ENCODE data around the gene AKAP8. TPM values are rescaled to one million over a fixed set of nuclear protein-coding genes. Genes with fewer than 3 reads are reported as not detected.
"Not testable (repeated sequence)": the region's sequence is repeated elsewhere in the genome, so short reads cannot be mapped to it uniquely, and the experiment has no call there.

Gene AKAP8
- total RNA-seq, 2 donors from 2014 or later: 16.0 to 30.5 TPM

GRCh38 chr19:15357906-15358305 is 21.7 kb downstream of the AKAP8 start:
- intact Hi-C loops (cut with DNase I): no loop called here
- no peak for DNase-seq
- no peak for ATAC-seq

- ATAC-seq: peak in 1 of 2 donors; percentile 30
- DNase-seq: no peak
- intact Hi-C loops (cut with DNase I): no loop called here
Measured at GRCh38 chr19:15354566-15355296, 24.9 kb downstream of the AKAP8 start.

DNA sequence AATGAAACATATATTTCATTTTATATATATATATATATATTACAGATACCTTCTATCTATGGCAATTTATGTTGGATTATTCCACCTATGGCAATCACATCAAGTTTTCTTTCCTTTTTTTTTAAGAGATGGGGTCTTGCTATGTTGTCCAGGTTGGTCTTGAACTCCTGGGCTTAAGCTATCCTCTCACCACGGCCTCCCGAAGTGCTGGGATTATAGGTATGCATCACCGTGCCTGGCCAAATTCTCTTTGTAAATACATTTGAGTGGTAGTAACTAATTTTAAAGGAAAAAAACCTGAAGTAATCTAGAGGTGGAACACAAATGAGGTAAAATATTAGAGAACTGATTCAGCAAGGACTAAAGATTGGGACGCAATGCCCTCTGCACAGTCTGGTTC is 25.7 kb downstream of the AKAP8 start:
- intact Hi-C loops (cut with DNase I): no loop called here
- no peak for ATAC-seq
- DNase-seq: no peak

DNA sequence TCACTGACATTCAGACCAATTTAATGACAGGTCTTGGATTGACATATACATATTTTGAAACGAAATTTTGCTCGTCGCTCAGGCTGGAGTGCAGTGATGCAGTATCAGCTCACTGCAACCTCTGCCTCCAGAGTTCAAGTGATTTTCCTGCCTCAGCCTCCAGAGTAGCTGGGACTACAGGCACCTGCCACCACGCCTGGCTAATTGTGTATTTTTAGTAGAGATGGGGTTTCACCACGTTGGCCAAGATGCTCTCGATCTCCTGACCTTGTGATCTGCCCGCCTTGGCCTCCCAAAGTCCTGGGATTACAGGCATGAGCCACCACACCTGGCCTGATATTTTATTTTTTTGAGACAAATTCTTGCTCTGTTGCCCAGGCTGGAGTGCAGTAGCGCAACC is 27.1 kb downstream of the AKAP8 start:
- ATAC-seq; DNase-seq; intact Hi-C loops (cut with DNase I): not testable (repeated sequence)

DNA sequence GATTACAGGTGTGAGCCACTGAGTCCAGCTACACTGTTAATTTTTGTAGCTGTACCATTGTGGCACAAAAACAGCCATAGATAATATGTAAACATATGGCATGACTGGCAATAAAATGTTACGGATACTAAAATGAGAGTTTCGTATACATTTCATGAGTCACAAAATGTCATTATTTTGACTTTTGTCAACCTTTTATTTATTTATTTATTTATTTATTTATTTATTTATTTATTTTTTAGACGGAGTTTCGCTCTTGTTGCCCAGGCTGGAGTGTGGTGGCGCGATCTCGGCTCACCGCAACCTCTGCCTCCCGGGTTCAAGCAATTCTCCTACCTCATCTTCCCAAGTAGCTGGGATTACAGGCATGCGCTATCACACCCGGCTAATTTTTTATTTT is 38.3 kb downstream of the AKAP8 start:
- intact Hi-C loops (cut with DNase I); DNase-seq; ATAC-seq: not testable (repeated sequence)

- no peak for DNase-seq
- no peak for ATAC-seq
- intact Hi-C loops (cut with DNase I): no loop called here
Measured at GRCh38 chr19:15340086-15340485, 39.5 kb downstream of the AKAP8 start.

DNA sequence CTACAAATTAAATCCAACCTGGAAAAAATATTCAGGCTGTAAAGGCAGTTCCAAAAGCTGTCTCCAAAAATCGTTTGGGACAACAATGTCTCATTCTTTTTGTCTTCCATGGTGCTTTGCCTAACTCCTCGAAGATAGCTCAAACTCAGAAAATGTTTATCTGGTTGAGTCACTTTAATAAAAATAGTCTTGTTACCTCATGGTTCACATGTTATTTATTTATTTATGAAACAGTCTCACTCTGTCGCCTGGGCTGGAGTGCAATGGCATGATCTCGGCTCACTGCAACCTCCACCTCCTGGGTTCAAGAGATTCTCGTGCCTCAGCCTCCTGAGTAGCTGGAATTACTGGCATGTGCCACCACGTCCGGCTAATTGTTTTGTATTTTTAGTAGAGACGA is 42.4 kb downstream of the AKAP8 start:
- ATAC-seq (peak in 1 of 2 donors; percentile 47), DNase-seq (no peak)
- intact Hi-C loops (cut with DNase I): no loop called here

- ATAC-seq: peak in 1 of 2 donors; percentile 57
- DNase-seq; intact Hi-C loops (cut with DNase I): not testable (repeated sequence)
Measured at GRCh38 chr19:15335992-15336391, 43.6 kb downstream of the AKAP8 start.

GRCh38 chr19:15332311-15332996 is 47.1 kb downstream of the AKAP8 start, which contains the start of gene BRD4:
BRD4 (minus strand) TSS chr19:15332539; CDS start chr19:15273099, 59,440 bp downstream.
- peak; percentile 81 for DNase-seq
- peak; percentile 74 to 84 for ATAC-seq
- intact Hi-C loops (cut with DNase I): loop anchor here in 1 of 2 donors (5.0 kb wide), 1 partner anchor 65 kb away; no protein-coding TSS in a partner anchor

GRCh38 chr19:15331419-15332310 is 47.9 kb downstream of the AKAP8 start:
- ATAC-seq: peak; percentile 30 to 49
- DNase-seq: peak; percentile 65
- intact Hi-C loops (cut with DNase I): loop anchor here in 1 of 2 donors (5.0 kb wide), 1 partner anchor 64 kb away; no protein-coding TSS in a partner anchor

DNA sequence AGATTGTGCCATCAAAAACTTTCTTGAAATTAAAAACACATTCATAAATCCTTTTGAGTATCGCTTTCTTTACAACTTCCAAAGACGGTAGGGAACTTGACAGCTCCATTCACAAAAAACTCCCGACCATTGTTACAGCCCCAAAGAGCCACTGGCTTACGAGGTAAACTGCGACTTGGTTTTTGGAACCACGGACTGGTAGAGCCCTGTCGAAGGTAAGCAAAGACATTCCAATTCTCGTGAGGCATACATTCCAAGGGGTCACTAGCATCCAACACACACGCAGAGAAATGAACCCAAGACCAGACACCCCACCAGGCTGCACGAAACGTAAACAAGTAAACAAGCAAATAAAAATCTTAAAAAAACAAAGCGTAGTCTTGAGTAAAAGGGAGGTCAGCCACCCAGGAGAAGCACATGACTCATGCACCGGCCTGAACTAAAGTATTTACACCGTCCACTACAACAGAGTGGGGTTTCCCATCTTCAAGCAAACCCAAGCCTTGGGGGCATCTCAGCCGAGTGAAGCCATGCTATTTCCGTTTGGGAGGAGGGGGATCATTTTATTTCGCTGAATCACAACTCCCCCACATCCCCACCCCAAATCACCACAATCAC is 48.7 kb downstream of the AKAP8 start:
- DNase-seq: no peak
- ATAC-seq: peak; percentile 33 to 67
- intact Hi-C loops (cut with DNase I): loop anchor here in 1 of 2 donors (5.0 kb wide), 1 partner anchor 64 kb away; no protein-coding TSS in a partner anchor

GRCh38 chr19:15328312-15328711 is 51.3 kb downstream of the AKAP8 start:
- ATAC-seq (no peak), DNase-seq (no peak)
- intact Hi-C loops (cut with DNase I): loop anchor here (5.0 to 10.0 kb wide), 2 partner anchors 46 to 54 kb away; no protein-coding TSS in a partner anchor

DNA sequence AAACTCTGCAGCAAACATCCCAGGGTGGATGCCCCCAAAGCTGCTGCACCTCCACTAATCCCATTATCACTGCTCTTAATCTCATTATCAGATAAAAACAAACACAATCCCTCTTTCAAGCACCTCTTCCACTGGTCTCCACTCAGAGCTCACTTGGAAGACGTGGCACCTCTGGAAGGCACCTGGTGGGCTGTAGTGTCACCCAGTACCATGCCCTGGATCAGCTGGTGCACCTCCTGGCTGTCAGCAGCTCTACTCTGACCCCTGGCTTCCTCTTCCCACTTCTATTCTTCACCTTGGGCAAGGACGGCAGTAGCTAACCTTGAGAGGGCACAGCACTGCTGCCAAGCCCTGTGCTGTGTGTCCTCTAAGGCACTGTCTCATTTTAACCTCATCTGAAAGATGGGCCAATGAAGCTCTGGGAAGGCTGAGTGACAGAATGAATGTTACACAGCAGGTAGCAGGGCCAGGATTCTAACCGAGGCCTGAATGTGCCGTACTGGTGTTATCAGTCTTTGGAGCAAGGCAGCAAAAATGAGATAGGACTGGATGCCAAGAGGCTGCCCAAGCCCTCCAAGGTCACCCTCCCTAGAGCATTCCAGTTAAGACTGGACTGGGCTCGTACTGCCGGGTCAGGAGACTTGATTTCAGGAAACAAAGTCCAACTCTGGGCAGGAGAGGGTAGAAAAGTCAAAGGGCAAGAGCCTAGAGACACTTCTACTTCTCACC is 54.6 kb downstream of the AKAP8 start:
- DNase-seq: no peak
- intact Hi-C loops (cut with DNase I): loop anchor here (5.0 to 10.0 kb wide), 2 partner anchors 43 to 50 kb away; no protein-coding TSS in a partner anchor
- peak; percentile 25 to 49 for ATAC-seq

DNA sequence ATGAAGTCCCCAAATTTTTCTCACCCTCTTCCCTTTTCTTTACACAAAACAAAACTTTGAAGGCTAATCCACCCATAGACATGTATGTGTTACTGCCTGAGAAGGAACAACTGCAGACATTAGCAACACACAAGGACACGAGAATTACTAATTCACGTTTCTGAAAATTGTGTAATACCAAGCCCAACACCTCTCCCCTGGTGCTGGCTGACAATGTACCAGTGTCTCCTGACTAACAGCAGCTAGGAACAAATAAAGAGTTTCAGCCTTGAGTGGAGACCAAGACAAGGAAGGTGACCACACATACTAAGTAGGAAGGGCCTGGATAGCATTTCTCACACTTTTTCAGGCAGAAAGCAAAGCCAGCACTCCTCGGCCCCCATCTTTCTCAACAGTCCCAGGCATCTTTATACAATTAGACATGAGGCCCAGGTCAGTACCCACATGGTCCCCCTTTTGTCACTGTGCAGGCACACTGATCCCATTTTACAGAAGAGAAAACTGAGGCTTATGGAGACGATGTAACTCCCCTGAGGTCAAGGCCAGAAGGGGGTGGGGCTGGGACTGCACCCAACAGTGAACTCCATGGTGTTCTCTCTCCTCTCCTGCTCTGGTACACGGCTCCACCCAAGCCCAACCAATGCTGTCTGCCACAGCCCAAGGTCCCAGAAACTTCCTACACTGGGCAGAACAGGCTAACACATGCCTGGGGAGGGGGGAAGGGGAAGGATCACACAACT is 55.9 kb downstream of the AKAP8 start:
- peak; percentile 39 to 67 for ATAC-seq
- DNase-seq: peak; percentile 68
- intact Hi-C loops (cut with DNase I): loop anchor here in 1 of 2 donors (10.0 kb wide), 1 partner anchor 49 kb away; no protein-coding TSS in a partner anchor

DNA sequence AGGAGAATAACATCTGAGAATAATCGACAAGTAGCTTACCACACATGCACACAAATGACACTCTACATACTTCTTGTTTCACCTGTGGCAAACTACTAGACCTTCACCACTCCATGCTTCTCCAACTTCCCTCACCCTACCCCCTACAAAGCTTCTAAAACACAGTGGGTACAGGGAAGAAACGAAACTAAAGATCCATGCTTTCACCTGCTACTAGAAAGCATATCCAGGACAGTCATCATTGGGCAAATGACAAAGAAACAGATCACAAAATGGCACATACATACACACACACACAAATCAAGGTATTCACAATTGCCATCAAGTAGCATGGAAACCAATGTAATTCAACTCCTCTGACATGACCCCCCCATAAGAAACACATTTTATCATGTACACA is 57.8 kb downstream of the AKAP8 start:
- intact Hi-C loops (cut with DNase I): loop anchor here in 1 of 2 donors (10.0 kb wide), 1 partner anchor 47 kb away; no protein-coding TSS in a partner anchor

GRCh38 chr19:15320116-15320515 is 59.5 kb downstream of the AKAP8 start:
- intact Hi-C loops (cut with DNase I): loop anchor here in 1 of 2 donors (10.0 kb wide), 1 partner anchor 45 kb away; no protein-coding TSS in a partner anchor
- ATAC-seq (no peak), DNase-seq (no peak)

More for the DNA sequence above, 57.8 kb downstream of the AKAP8 start:
- no peak for DNase-seq
- no peak for ATAC-seq

GRCh38 chr19:15318241-15318691 is 61.3 kb downstream of the AKAP8 start:
- ATAC-seq: peak in 1 of 2 donors; percentile 8
- intact Hi-C loops (cut with DNase I): no loop called here
- no peak for DNase-seq
